HEK293 (cell line): Measurements from ENCODE around the gene CBR1.
A peak's percentile ranks its signal among the peaks of the same experiment; 100 is the strongest.

Experiments
- CTCF ChIA-PET: fragments of 350-600 bp; formaldehyde crosslinking; extraction: SDS; loops from one replicate; lab custom pipeline; 2021; ENCODE audit warnings: antibody characterized with exemption; lab: Yijun Ruan, JAX
- POLR2A ChIA-PET: fragments of 300-600 bp; formaldehyde crosslinking; extraction: SDS; loops from one replicate; lab custom pipeline; 2020; ENCODE audit warnings: antibody characterized with exemption, inconsistent platforms; lab: Yijun Ruan, JAX
- H3K27ac ChIP-seq: fragments of 200-500 bp; sonication (Bioruptor generic); 2 replicates; pipeline ENCODE4 v1.5.1; 2014; ENCODE audit warnings: low read depth, low read length, control low read depth, inconsistent platforms; ENCODE audit errors: extremely low read depth
- H3K36me3 ChIP-seq, 2 experiments: fragments of 200-500 bp in 1 of 2; sonication (Bioruptor generic) in 1 of 2; 1 replicate in 1 of 2; 2 replicates in 1 of 2; pipeline ENCODE4 v1.5.1; 2014 to 2017; ENCODE audit warnings: inconsistent platforms in 2 of 2, low read length in 2 of 2; ENCODE audit not compliant: control insufficient read depth in 2 of 2, insufficient read depth in 1 of 2
- H3K4me1 ChIP-seq: fragments of 200-500 bp; sonication (Bioruptor generic); 2 replicates; pipeline ENCODE4 v1.5.1; 2014; ENCODE audit warnings: mild to moderate bottlenecking, low read length, inconsistent platforms; ENCODE audit not compliant: control insufficient read depth, insufficient read depth
- H3K4me3 ChIP-seq: 2 replicates; pipeline ENCODE4 v1.5.1; 2011; ENCODE audit warnings: low read depth, mild to moderate bottlenecking, control low read depth, low read length, moderate library complexity
- H3K9me3 ChIP-seq: fragments of 200-500 bp; sonication (Bioruptor generic); 2 replicates; pipeline ENCODE4 v1.5.1; 2014; ENCODE audit warnings: low read depth, low read length, inconsistent platforms; ENCODE audit not compliant: control insufficient read depth, insufficient read depth
- CTCF ChIP-seq: fragments of 450-650 bp; formaldehyde crosslinking; IDR thresholded peaks from 2 replicates; pipeline ENCODE4 v1.5.1; 2016; ENCODE audit warnings: missing biosample characterization, missing genetic modification characterization
- IKZF3 ChIP-seq: fragments of 450-650 bp; IDR thresholded peaks from 2 replicates; pipeline ENCODE4 v1.5.0; 2018; ENCODE audit warnings: missing biosample characterization, mild to moderate bottlenecking, missing genetic modification characterization, moderate library complexity
- PRDM4 ChIP-seq: fragments of 450-650 bp; formaldehyde crosslinking; IDR thresholded peaks from 2 replicates; pipeline ENCODE4 v1.5.1; 2017; ENCODE audit warnings: missing biosample characterization, missing genetic modification characterization
- SETDB1 ChIP-seq: IDR thresholded peaks from one replicate; pipeline ENCODE4 v1.6.1; 2017; ENCODE audit warnings: mild to moderate bottlenecking, low read length, moderate library complexity, mixed read lengths; ENCODE audit not compliant: insufficient read length
- ZBTB1 ChIP-seq: fragments of 450-650 bp; formaldehyde crosslinking; IDR thresholded peaks from 2 replicates; pipeline ENCODE4 v1.5.1; 2016; ENCODE audit warnings: missing biosample characterization, missing genetic modification characterization
- ZBTB44 ChIP-seq: fragments of 450-650 bp; IDR thresholded peaks from 2 replicates; pipeline ENCODE4 v1.5.1; 2018; ENCODE audit warnings: missing biosample characterization, mild to moderate bottlenecking, missing genetic modification characterization
- ZBTB8A ChIP-seq: fragments of 450-650 bp; formaldehyde crosslinking; IDR thresholded peaks from 2 replicates; pipeline ENCODE4 v1.5.1; 2016; ENCODE audit warnings: missing biosample characterization, missing genetic modification characterization
- ZIC2 ChIP-seq: fragments of 450-650 bp; formaldehyde crosslinking; IDR thresholded peaks from 2 replicates; pipeline ENCODE4 v1.5.1; 2016; ENCODE audit warnings: missing biosample characterization, missing genetic modification characterization
- ZNF214 ChIP-seq: fragments of 450-650 bp; formaldehyde crosslinking; IDR thresholded peaks from 2 replicates; pipeline ENCODE4 v1.5.1; 2017; ENCODE audit warnings: missing biosample characterization, mild to moderate bottlenecking, missing genetic modification characterization, borderline replicate concordance
- ZNF221 ChIP-seq: fragments of 450-650 bp; formaldehyde crosslinking; IDR thresholded peaks from 2 replicates; pipeline ENCODE4 v1.5.1; 2017; ENCODE audit warnings: missing biosample characterization, missing genetic modification characterization, borderline replicate concordance
- ZNF302 ChIP-seq: fragments of 450-650 bp; formaldehyde crosslinking; IDR thresholded peaks from 2 replicates; pipeline ENCODE4 v1.5.1; 2016; ENCODE audit warnings: missing biosample characterization, missing genetic modification characterization, low read depth
- ZNF473 ChIP-seq: fragments of 450-650 bp; formaldehyde crosslinking; IDR thresholded peaks from 2 replicates; pipeline ENCODE4 v1.5.1; 2017; ENCODE audit warnings: missing biosample characterization, missing genetic modification characterization
- ZNF521 ChIP-seq: fragments of 450-650 bp; formaldehyde crosslinking; IDR thresholded peaks from 2 replicates; pipeline ENCODE4 v1.5.1; 2017; ENCODE audit warnings: missing biosample characterization, mild to moderate bottlenecking, missing genetic modification characterization
- ZSCAN23 ChIP-seq: fragments of 450-650 bp; formaldehyde crosslinking; IDR thresholded peaks from 2 replicates; pipeline ENCODE4 v1.5.1; 2016; ENCODE audit warnings: missing biosample characterization, missing genetic modification characterization

The CBR1 gene

GRCh38 chr21:36092681-36093080, 22.9 kb downstream of the CBR1 start:
- no peak for TF ChIP-seq ZNF221 (tag by site-specific recombination)
- peak; percentile 37 for TF ChIP-seq ZIC2 (tag by site-specific recombination)
- no peak for TF ChIP-seq ZBTB44 (tag by site-specific recombination)
- no peaks in the 10 kb centered on the region for H3K9me3 ChIP-seq
- no peaks in the 10 kb centered on the region for H3K4me1 ChIP-seq
- H3K36me3 ChIP-seq, result no peaks in the 10 kb centered on the region
- ChIA-PET CTCF (interaction anchor here (1.6 kb wide), 1 partner anchor 9 kb away, joined by 3 read pairs; no protein-coding TSS in a partner anchor), POLR2A (interaction anchor here (0.9 kb wide), 1 partner anchor 22 kb away, joined by 3 read pairs; no protein-coding TSS in a partner anchor)
- no peak overlapping the region for H3K27ac ChIP-seq
- no peak overlapping the region for H3K4me3 ChIP-seq

- ChIA-PET CTCF (interaction anchor here (1.7 kb wide), 1 partner anchor 11 kb away, joined by 4 read pairs; no protein-coding TSS in a partner anchor), POLR2A (interaction anchor here (0.6 kb wide), 1 partner anchor 35 kb away, joined by 6 read pairs; no protein-coding TSS in a partner anchor)
- no peak for TF ChIP-seq CTCF (tag by site-specific recombination)
- no peak for TF ChIP-seq ZSCAN23 (tag by site-specific recombination)
- TF ChIP-seq ZBTB8A, result no peak
- TF ChIP-seq ZNF473 (tag by site-specific recombination), result no peak
- TF ChIP-seq SETDB1, result peak; percentile 72
These were observed 23.7 kb downstream of the CBR1 start for GRCh38 chr21:36093512-36093911.

GRCh38 chr21:36096398-36097290, 26.8 kb downstream of the CBR1 start:
- H3K36me3 ChIP-seq, result no peaks in the 10 kb centered on the region
- CTCF ChIA-PET, result interaction anchor here (0.6 to 1.0 kb wide), 3 partner anchors 9 to 1021 kb away, joined by 3 to 4 read pairs (median 3); no protein-coding TSS in a partner anchor
- no peak overlapping the region for H3K27ac ChIP-seq
- H3K4me3 ChIP-seq, result no peak overlapping the region
- H3K9me3 ChIP-seq, result no peaks in the 10 kb centered on the region
- POLR2A ChIA-PET, result interaction anchor here (0.7 to 1.0 kb wide), 2 partner anchors 26 to 1343 kb away, joined by 3 to 4 read pairs; no protein-coding TSS in a partner anchor
- no peak for TF ChIP-seq PRDM4 (tag by site-specific recombination)
- no peak for TF ChIP-seq ZNF214
- no peak for TF ChIP-seq ZNF302
- TF ChIP-seq ZNF521 (tag by site-specific recombination), result no peak
- TF ChIP-seq ZBTB1 (tag by site-specific recombination), result no peak
- TF ChIP-seq IKZF3 (tag by site-specific recombination), result no peak
- TF ChIP-seq, all 188 proteins: peak for 0
- peaks cover 4% of the 10 kb centered on the region; the same call in 1 of the 2 replicates for H3K4me1 ChIP-seq

More at GRCh38 chr21:36093512-36093911, 23.7 kb downstream of the CBR1 start:
- Histone ChIP-seq H3K4me1 (peaks cover 4% of the 10 kb centered on the region; the same call in 1 of the 2 replicates), H3K36me3 (no peaks in the 10 kb centered on the region), H3K4me3 (no peak overlapping the region), H3K9me3 (no peaks in the 10 kb centered on the region), H3K27ac (no peak overlapping the region)
